ENCODE results near the gene UGT2A1. TPM values are rescaled to one million over a fixed set of nuclear protein-coding genes. Genes with fewer than 3 reads are reported as not detected.

Gene UGT2A1
- total and polyA plus RNA-seq, 4 donors: not detected

- peak in 1 of 2 donors; percentile 67 for DNase-seq
Observed at GRCh38 chr4:69658133-69658532, 5.1 kb upstream of the UGT2A1 start.

DNA sequence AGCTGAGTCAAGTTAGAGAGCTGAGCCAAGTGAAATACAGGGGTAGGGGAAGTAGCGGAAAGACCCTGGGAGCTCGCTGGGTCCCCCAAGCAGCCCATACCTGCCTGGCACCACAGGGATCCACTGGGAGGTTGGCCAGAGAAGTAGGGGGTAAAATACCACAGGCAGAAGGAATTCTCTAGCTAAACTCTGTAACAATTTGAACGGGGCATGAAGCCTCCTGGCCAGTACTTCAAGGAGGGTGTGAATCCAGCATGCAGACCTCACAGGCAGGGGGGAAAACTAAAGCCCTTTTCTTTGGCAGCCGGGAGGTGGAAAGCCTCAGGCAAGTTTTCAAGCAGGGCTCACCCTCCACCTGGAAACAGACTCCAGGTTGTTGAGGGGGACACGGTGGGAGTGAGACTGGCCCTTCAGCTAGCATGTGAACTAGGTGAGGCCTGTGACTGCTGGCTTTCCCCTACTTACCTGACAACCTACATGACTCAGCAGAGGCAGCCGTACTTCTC lies 3.7 kb upstream of the UGT2A1 start:
- Histone ChIP-seq H3K27me3 (ENCODE audit: control insufficient read depth in 1 of 2, insufficient read depth in 2 of 2, low read length in 1 of 2) (no peaks in the 10 kb centered on the region), H3K4me1 (ENCODE audit: control insufficient read depth in 1 of 2, insufficient read depth in 2 of 2, low read length in 2 of 2) (no peaks in the 10 kb centered on the region), H3K9me3 (ENCODE audit: control insufficient read depth, low read length) (peaks cover 2% of the 10 kb centered on the region), H3K36me3 (ENCODE audit: control insufficient read depth in 1 of 2, insufficient read depth in 2 of 2, low read length in 1 of 2) (no peaks in the 10 kb centered on the region), H3K27ac (ENCODE audit: low read depth in 1 of 2, low read length in 2 of 2) (no peak overlapping the region), H3K4me3 (ENCODE audit: low read length in 2 of 2) (no peak overlapping the region)
- 51 to 62% methylated on average over 6 of the region's 6 CpGs for WGBS, 2 donors
- intact Hi-C loops (cut with DNase I): no loop called here
- ATAC-seq (ENCODE audit: low FRiP score) (no peak), DNase-seq (no peak)

More at GRCh38 chr4:69658133-69658532, 5.1 kb upstream of the UGT2A1 start:
- no peaks in the 10 kb centered on the region for H3K27me3 ChIP-seq (ENCODE audit: control insufficient read depth in 1 of 2, insufficient read depth in 2 of 2, low read length in 1 of 2)
- H3K4me3 ChIP-seq (ENCODE audit: low read length in 2 of 2): no peak overlapping the region
- 90% methylated on average over 12 of the region's 12 CpGs for WGBS, 2 donors
- peaks cover 2% of the 10 kb centered on the region for H3K9me3 ChIP-seq (ENCODE audit: control insufficient read depth, low read length)
- no peaks in the 10 kb centered on the region for H3K4me1 ChIP-seq (ENCODE audit: control insufficient read depth in 1 of 2, insufficient read depth in 2 of 2, low read length in 2 of 2)
- intact Hi-C loops (cut with DNase I): no loop called here
- no peaks in the 10 kb centered on the region for H3K36me3 ChIP-seq (ENCODE audit: control insufficient read depth in 1 of 2, insufficient read depth in 2 of 2, low read length in 1 of 2)
- no peak for ATAC-seq (ENCODE audit: low FRiP score)
- no peak overlapping the region for H3K27ac ChIP-seq (ENCODE audit: low read depth in 1 of 2, low read length in 2 of 2)

- no peak overlapping the region for H3K27ac ChIP-seq (ENCODE audit: low read depth in 1 of 2, low read length in 2 of 2)
- no peak for ATAC-seq (ENCODE audit: low FRiP score)
- no peaks in the 10 kb centered on the region for H3K9me3 ChIP-seq (ENCODE audit: control insufficient read depth, low read length)
- WGBS, 2 donors: 55 to 74% methylated on average over 3 of the region's 3 CpGs
- H3K36me3 ChIP-seq (ENCODE audit: control insufficient read depth in 1 of 2, insufficient read depth in 2 of 2, low read length in 1 of 2): no peaks in the 10 kb centered on the region
- no peaks in the 10 kb centered on the region for H3K4me1 ChIP-seq (ENCODE audit: control insufficient read depth in 1 of 2, insufficient read depth in 2 of 2, low read length in 2 of 2)
- intact Hi-C loops (cut with DNase I): no loop called here
- no peaks in the 10 kb centered on the region for H3K27me3 ChIP-seq (ENCODE audit: control insufficient read depth in 1 of 2, insufficient read depth in 2 of 2, low read length in 1 of 2)
- no peak for DNase-seq
- H3K4me3 ChIP-seq (ENCODE audit: low read length in 2 of 2): no peak overlapping the region
Observed at GRCh38 chr4:69650872-69651271, 2.2 kb downstream of the UGT2A1 start.

GRCh38 chr4:69649629-69650028 lies 3.4 kb downstream of the UGT2A1 start:
- Histone ChIP-seq H3K36me3 (ENCODE audit: control insufficient read depth in 1 of 2, insufficient read depth in 2 of 2, low read length in 1 of 2) (no peaks in the 10 kb centered on the region), H3K27ac (ENCODE audit: low read depth in 1 of 2, low read length in 2 of 2) (no peak overlapping the region), H3K4me1 (ENCODE audit: control insufficient read depth in 1 of 2, insufficient read depth in 2 of 2, low read length in 2 of 2) (no peaks in the 10 kb centered on the region), H3K9me3 (ENCODE audit: control insufficient read depth, low read length) (no peaks in the 10 kb centered on the region), H3K4me3 (ENCODE audit: low read length in 2 of 2) (no peak overlapping the region), H3K27me3 (ENCODE audit: control insufficient read depth in 1 of 2, insufficient read depth in 2 of 2, low read length in 1 of 2) (no peaks in the 10 kb centered on the region)
- ATAC-seq (ENCODE audit: low FRiP score) (no peak), DNase-seq (no peak)
- intact Hi-C loops (cut with DNase I): no loop called here
- WGBS, 2 donors: 43 to 51% methylated on average over 2 of the region's 2 CpGs

DNA sequence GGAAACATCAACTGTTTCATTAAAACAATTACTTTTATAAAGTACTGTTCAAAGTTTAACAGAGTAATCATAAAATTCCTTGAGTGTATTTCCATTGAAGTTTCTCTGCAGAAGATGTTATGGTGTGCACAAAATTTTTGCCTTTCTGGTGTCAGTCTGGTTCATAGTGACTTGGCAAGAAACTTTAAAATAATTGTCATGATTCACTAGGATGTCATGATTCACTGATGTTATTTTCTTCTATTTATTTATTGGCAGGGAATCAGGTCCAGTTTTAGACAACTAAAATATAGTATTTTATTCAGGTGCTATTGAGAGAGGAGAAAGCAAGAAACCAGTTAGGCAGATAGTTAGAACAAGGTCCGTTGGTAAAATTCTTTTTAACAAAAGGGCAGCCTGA lies 3.8 kb downstream of the UGT2A1 start:
- no peaks in the 10 kb centered on the region for H3K9me3 ChIP-seq (ENCODE audit: control insufficient read depth, low read length)
- ATAC-seq (ENCODE audit: low FRiP score): no peak
- intact Hi-C loops (cut with DNase I): no loop called here
- H3K4me1 ChIP-seq (ENCODE audit: control insufficient read depth in 1 of 2, insufficient read depth in 2 of 2, low read length in 2 of 2): no peaks in the 10 kb centered on the region
- no peaks in the 10 kb centered on the region for H3K27me3 ChIP-seq (ENCODE audit: control insufficient read depth in 1 of 2, insufficient read depth in 2 of 2, low read length in 1 of 2)
- no peak overlapping the region for H3K27ac ChIP-seq (ENCODE audit: low read depth in 1 of 2, low read length in 2 of 2)
- no peaks in the 10 kb centered on the region for H3K36me3 ChIP-seq (ENCODE audit: control insufficient read depth in 1 of 2, insufficient read depth in 2 of 2, low read length in 1 of 2)
- 29 to 31% methylated on average over 1 of the region's 1 CpG for WGBS, 2 donors
- no peak for DNase-seq
- H3K4me3 ChIP-seq (ENCODE audit: low read length in 2 of 2): no peak overlapping the region

DNA sequence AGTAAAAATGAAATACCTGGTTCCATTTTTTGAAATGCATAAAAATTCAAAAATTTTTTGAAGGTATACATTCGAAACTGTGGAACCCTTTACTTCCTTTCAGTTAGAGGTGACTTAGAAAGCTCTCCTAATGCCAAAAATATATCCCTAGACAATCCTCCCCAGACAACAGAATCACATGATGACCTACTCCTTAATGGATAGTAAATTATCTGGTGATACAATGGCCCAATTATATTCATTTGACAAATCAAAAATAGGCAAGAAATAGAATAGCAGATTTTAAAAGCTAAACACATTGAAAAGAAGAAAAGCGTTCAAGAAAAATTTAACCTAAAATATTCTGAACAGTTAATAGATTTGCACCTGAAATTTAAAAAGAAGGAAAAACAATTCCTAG lies 10.1 kb downstream of the UGT2A1 start:
- H3K9me3 ChIP-seq (ENCODE audit: control insufficient read depth, low read length): no peaks in the 10 kb centered on the region
- intact Hi-C loops (cut with DNase I): no loop called here
- 82 to 85% methylated on average over 2 of the region's 2 CpGs for WGBS, 2 donors
- DNase-seq (no peak), ATAC-seq (ENCODE audit: low FRiP score) (no peak)
- H3K4me3 ChIP-seq (ENCODE audit: low read length in 2 of 2): no peak overlapping the region
- H3K27me3 ChIP-seq (ENCODE audit: control insufficient read depth in 1 of 2, insufficient read depth in 2 of 2, low read length in 1 of 2): no peaks in the 10 kb centered on the region
- H3K27ac ChIP-seq (ENCODE audit: low read depth in 1 of 2, low read length in 2 of 2): no peak overlapping the region
- no peaks in the 10 kb centered on the region for H3K36me3 ChIP-seq (ENCODE audit: control insufficient read depth in 1 of 2, insufficient read depth in 2 of 2, low read length in 1 of 2)
- H3K4me1 ChIP-seq (ENCODE audit: control insufficient read depth in 1 of 2, insufficient read depth in 2 of 2, low read length in 2 of 2): no peaks in the 10 kb centered on the region

DNA sequence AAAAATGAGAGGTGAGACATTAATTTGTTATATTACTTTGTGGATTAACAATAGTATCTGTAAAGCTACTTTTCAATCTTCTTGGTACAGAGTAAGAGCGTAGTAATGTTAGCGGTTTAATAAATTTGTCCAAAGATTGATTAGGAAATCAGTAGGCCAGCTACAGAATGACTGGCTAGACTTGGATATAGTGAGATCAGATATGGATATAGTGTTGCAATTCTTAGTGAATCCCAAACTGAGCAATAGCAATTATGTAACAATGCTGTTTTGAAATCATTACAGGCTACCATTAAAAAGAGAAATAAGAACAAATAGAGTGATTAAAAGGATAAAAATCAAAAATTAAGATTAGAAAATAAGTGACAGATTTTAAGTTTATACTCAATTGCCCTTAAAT lies 12.8 kb downstream of the UGT2A1 start:
- DNase-seq: no peak
- H3K4me3 ChIP-seq (ENCODE audit: low read length in 2 of 2): no peak overlapping the region
- no peaks in the 10 kb centered on the region for H3K4me1 ChIP-seq (ENCODE audit: control insufficient read depth in 1 of 2, insufficient read depth in 2 of 2, low read length in 2 of 2)
- 72 to 93% methylated on average over 2 of the region's 2 CpGs for WGBS, 2 donors
- intact Hi-C loops (cut with DNase I): no loop called here
- H3K9me3 ChIP-seq (ENCODE audit: control insufficient read depth, low read length): no peaks in the 10 kb centered on the region
- ATAC-seq (ENCODE audit: low FRiP score): no peak
- no peaks in the 10 kb centered on the region for H3K36me3 ChIP-seq (ENCODE audit: control insufficient read depth in 1 of 2, insufficient read depth in 2 of 2, low read length in 1 of 2)
- H3K27me3 ChIP-seq (ENCODE audit: control insufficient read depth in 1 of 2, insufficient read depth in 2 of 2, low read length in 1 of 2): no peaks in the 10 kb centered on the region
- no peak overlapping the region for H3K27ac ChIP-seq (ENCODE audit: low read depth in 1 of 2, low read length in 2 of 2)

DNA sequence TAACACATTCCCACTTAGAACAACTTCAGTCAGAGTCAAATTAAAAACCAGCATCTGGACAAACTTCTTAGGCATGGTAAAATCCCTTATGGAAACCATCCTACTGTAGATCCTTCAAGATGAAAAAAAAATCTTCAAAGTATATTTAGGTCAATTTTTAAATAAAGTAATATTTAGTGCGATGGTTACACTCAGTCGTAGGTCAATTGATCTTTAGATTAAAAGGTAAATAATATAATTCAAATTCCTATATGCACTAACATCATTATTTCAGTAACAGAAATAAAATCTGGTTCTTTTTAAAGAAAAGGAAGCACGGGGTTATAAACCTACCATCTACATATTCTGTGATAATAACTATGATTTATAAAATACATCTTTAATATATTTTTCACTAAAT lies 13.5 kb downstream of the UGT2A1 start, which contains the start of gene UGT2A2:
Gene UGT2A2, minus strand, starts transcription at position 101 of the 400 bp plus-strand sequence. Its CDS starts 2 bp downstream, at position 99.
- Histone ChIP-seq H3K36me3 (ENCODE audit: control insufficient read depth in 1 of 2, insufficient read depth in 2 of 2, low read length in 1 of 2) (no peaks in the 10 kb centered on the region), H3K4me3 (ENCODE audit: low read length in 2 of 2) (no peak within 1 kb of the TSS), H3K27me3 (ENCODE audit: control insufficient read depth in 1 of 2, insufficient read depth in 2 of 2, low read length in 1 of 2) (no peaks in the 10 kb centered on the region), H3K27ac (ENCODE audit: low read depth in 1 of 2, low read length in 2 of 2) (no peak within 1 kb of the TSS), H3K9me3 (ENCODE audit: control insufficient read depth, low read length) (no peaks in the 10 kb centered on the region), H3K4me1 (ENCODE audit: control insufficient read depth in 1 of 2, insufficient read depth in 2 of 2, low read length in 2 of 2) (no peaks in the 10 kb centered on the region)
- ATAC-seq (ENCODE audit: low FRiP score) (no peak), DNase-seq (no peak)
- WGBS, 2 donors: 93 to 95% methylated on average over 3 of the region's 3 CpGs
- intact Hi-C loops (cut with DNase I): no loop called here

- DNase-seq (no peak), ATAC-seq (ENCODE audit: low FRiP score) (no peak)
- no peaks in the 10 kb centered on the region for H3K27me3 ChIP-seq (ENCODE audit: control insufficient read depth in 1 of 2, insufficient read depth in 2 of 2, low read length in 1 of 2)
- H3K4me1 ChIP-seq (ENCODE audit: control insufficient read depth in 1 of 2, insufficient read depth in 2 of 2, low read length in 2 of 2): no peaks in the 10 kb centered on the region
- no peaks in the 10 kb centered on the region for H3K9me3 ChIP-seq (ENCODE audit: control insufficient read depth, low read length)
- no peak overlapping the region for H3K4me3 ChIP-seq (ENCODE audit: low read length in 2 of 2)
- H3K27ac ChIP-seq (ENCODE audit: low read depth in 1 of 2, low read length in 2 of 2): no peak overlapping the region
- WGBS, 2 donors: 61% methylated on average over 6 of the region's 6 CpGs
- H3K36me3 ChIP-seq (ENCODE audit: control insufficient read depth in 1 of 2, insufficient read depth in 2 of 2, low read length in 1 of 2): no peaks in the 10 kb centered on the region
- intact Hi-C loops (cut with DNase I): no loop called here
Observed at GRCh38 chr4:69617083-69617694, 35.9 kb downstream of the UGT2A1 start.
